Gastroesophageal sphincter (tissue), 4 donors: ENCODE measurements around the gene AMHR2. TPM values are rescaled to one million over a fixed set of nuclear protein-coding genes. Genes with fewer than 3 reads are reported as not detected.

Source experiments
- ATAC-seq: fragments of 150-250 bp; one replicate; pipeline ENCODE4 v1.9.1; 2016; ENCODE audit warnings: mild to moderate bottlenecking, moderate library complexity
- H3K27ac ChIP-seq, 4 donors: fragments of 200-600 bp; sonication (generic) in 3 of 4; 1 replicate in 3 of 4; 2 replicates in 1 of 4; pipeline ENCODE4 v1.5.1; 2016 to 2019
- H3K27me3 ChIP-seq: fragments of 200-600 bp; sonication (generic); one replicate; pipeline ENCODE4 v1.5.1; 2019
- H3K36me3 ChIP-seq, 2 donors: fragments of 200-600 bp; sonication (generic); one replicate each; pipeline ENCODE4 v1.5.1; 2019; ENCODE audit warnings: control low read depth in 1 of 2
- H3K4me1 ChIP-seq, 3 donors: fragments of 200-600 bp; sonication (generic); 1 replicate in 2 of 3; 2 replicates in 1 of 3; pipeline ENCODE4 v1.5.1; 2016 to 2019; ENCODE audit warnings: control low read depth in 2 of 3
- H3K4me3 ChIP-seq, 2 donors: fragments of 200-600 bp; sonication (generic); one replicate each; pipeline ENCODE4 v1.5.1; 2019; ENCODE audit warnings: mild to moderate bottlenecking in 1 of 2, moderate library complexity in 1 of 2
- H3K9me3 ChIP-seq, 3 donors: fragments of 200-600 bp; sonication (generic); one replicate each; pipeline ENCODE4 v1.5.1; 2017 to 2019; ENCODE audit warnings: control low read depth in 2 of 3
- EP300 ChIP-seq: sonication (generic); formaldehyde crosslinking; IDR thresholded peaks from one replicate; pipeline ENCODE4 v1.6.1; 2017; ENCODE audit warnings: antibody characterized with exemption, mild to moderate bottlenecking
- POLR2A ChIP-seq, 2 donors: fragments of 450-650 bp; IDR thresholded peaks; one replicate each; pipeline ENCODE4 v1.6.1; 2017; ENCODE audit warnings: antibody characterized with exemption in 2 of 2, mild to moderate bottlenecking in 2 of 2, moderate library complexity in 1 of 2
- POLR2AphosphoS5 ChIP-seq: sonication (generic); formaldehyde crosslinking; IDR thresholded peaks from one replicate; pipeline ENCODE4 v1.6.1; 2017; ENCODE audit warnings: antibody characterized with exemption
- WGBS, 2 donors: methylation state at CpG; one replicate each; pipeline ENCODE4 v1.1.5; 2018; ENCODE audit warnings: low coverage in 1 of 2; 5-methylcytosine and 5-hydroxymethylcytosine counted together
- total RNA-seq, 4 donors: library from RNA; depleted of rRNA; stranded (reverse); fragments of >200 nt; gene quantifications; one replicate each; pipeline ENCODE4 v1.1.0, GENCODE V29; 2016
- TF ChIP-seq, protein P1 (sequence below), 4 experiments: fragments of 200-600 bp in 2 of 4; fragments of 450-650 bp in 2 of 4; sonication (generic) in 1 of 4; IDR thresholded peaks; one replicate each; pipeline ENCODE4 v1.5.1; 2017 to 2019; ENCODE audit warnings: antibody characterized with exemption in 4 of 4, mild to moderate bottlenecking in 2 of 4, moderate library complexity in 2 of 4

Gene AMHR2
- total RNA-seq, 4 donors from 2014 or later = 0.13 TPM; not detected in 3

DNA sequence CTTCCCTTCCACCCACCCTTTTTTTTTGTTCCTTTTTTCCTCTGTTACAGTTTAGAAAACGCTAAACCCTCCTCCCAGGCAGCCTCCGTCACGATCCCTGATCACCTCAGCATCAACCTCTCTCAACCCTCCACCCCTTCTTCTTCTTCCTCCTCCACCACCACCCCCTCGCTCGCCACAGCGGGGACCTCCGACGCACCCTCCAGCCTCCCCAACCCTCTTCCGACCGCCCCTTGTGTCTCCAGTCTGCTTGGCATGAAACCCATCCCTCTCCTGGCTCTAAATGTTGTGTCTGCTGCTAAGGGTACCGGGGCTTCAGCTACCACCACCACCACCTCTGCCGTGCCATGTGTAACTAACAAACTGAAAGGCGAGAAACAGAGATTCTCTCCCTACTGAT, 51.2 kb downstream of the AMHR2 start:
- Histone ChIP-seq H3K27me3 (no peaks in the 10 kb centered on the region), H3K4me3 (no peak overlapping the region), H3K27ac (peak overlapping the region in 3 of 4 donors; percentile 36 to 64 (median 49)), H3K9me3 (no peaks in the 10 kb centered on the region), H3K4me1 (peaks cover 3 to 93% (median 9%) of the 10 kb centered on the region in 3 donors), H3K36me3 (peaks cover 0 to 100% of the 10 kb centered on the region in 2 donors)
- WGBS, 2 donors = 45 to 47% methylated on average over 10 to 13 of the region's 13 CpGs
- ATAC-seq = no peak
- no peak for TF ChIP-seq POLR2AphosphoS5
- TF ChIP-seq POLR2A (IDR thresholded peaks at IDR 0.05) = no peak
- TF ChIP-seq EP300 = no peak
- TF ChIP-seq, protein P1, sequence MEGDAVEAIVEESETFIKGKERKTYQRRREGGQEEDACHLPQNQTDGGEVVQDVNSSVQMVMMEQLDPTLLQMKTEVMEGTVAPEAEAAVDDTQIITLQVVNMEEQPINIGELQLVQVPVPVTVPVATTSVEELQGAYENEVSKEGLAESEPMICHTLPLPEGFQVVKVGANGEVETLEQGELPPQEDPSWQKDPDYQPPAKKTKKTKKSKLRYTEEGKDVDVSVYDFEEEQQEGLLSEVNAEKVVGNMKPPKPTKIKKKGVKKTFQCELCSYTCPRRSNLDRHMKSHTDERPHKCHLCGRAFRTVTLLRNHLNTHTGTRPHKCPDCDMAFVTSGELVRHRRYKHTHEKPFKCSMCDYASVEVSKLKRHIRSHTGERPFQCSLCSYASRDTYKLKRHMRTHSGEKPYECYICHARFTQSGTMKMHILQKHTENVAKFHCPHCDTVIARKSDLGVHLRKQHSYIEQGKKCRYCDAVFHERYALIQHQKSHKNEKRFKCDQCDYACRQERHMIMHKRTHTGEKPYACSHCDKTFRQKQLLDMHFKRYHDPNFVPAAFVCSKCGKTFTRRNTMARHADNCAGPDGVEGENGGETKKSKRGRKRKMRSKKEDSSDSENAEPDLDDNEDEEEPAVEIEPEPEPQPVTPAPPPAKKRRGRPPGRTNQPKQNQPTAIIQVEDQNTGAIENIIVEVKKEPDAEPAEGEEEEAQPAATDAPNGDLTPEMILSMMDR (IDR thresholded peaks at IDR 0.05) = no peak

DNA sequence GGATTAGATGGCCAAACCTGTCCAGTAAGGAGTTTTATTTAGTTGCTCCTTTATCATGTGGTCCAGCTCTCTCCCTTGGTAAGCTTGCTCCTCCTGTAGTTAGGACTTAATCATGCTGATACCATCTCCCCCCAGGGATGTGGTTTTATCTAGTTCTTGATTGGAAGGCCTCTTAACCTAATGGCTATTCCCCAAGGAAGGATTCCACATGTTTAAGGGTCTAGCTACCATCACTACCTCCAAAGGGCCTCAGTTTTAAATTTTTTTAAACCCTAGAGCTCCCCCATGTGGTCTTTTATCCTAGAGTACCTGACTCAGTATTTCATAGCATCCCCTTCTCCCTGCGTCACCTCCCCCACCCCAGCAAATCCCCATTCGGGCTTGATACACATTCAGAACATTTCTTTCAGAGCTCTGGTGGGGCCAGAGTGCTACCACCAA, 53.1 kb downstream of the AMHR2 start:
- Histone ChIP-seq H3K9me3 (no peaks in the 10 kb centered on the region), H3K27ac (peak overlapping the region in 3 of 4 donors; percentile 2 to 64 (median 9)), H3K4me1 (peaks cover 3 to 88% (median 9%) of the 10 kb centered on the region in 3 donors), H3K36me3 (peaks cover 0 to 100% of the 10 kb centered on the region in 2 donors), H3K27me3 (no peaks in the 10 kb centered on the region), H3K4me3 (no peak overlapping the region)
- no peak for ATAC-seq
- TF ChIP-seq POLR2AphosphoS5 (no peak), EP300 (no peak), POLR2A (IDR thresholded peaks at IDR 0.05) (no peak)
- TF ChIP-seq, protein P1 (IDR thresholded peaks at IDR 0.05) = peak in 3 of 4 experiments; percentile 14 to 22 (median 21)
- 49 to 70% methylated on average over 2 of the region's 2 CpGs for WGBS, 2 donors

DNA sequence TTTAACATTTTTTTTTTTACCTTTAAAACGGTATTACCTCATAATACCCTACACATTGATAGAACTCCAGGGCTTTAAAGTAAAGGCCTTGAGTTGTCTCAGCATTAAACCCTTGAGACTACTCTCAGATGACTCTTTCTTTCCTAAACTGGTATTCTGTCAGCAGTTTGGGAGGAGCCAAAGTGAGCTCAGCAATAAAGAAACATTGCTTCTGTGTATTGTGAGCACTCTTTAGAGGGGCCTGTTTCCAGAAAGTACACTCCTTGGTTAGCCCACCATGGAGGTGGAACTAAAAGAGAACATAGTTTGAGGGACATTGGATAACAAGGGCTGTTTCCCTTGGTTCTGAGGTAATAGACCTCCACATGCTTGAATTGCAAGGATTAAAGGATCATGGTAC, 55.2 kb downstream of the AMHR2 start:
- Histone ChIP-seq H3K36me3 (peaks cover 0 to 100% of the 10 kb centered on the region in 2 donors), H3K4me1 (peaks cover 2 to 76% (median 9%) of the 10 kb centered on the region in 3 donors), H3K4me3 (no peak overlapping the region), H3K27ac (peak overlapping the region in 3 of 4 donors; percentile 12 to 64 (median 30)), H3K27me3 (no peaks in the 10 kb centered on the region), H3K9me3 (no peaks in the 10 kb centered on the region)
- no peak for ATAC-seq
- WGBS, 2 donors = 29 to 40% methylated on average over 1 of the region's 1 CpG
- TF ChIP-seq, protein P1 (IDR thresholded peaks at IDR 0.05) = no peak
- TF ChIP-seq EP300 = no peak
- TF ChIP-seq POLR2A (IDR thresholded peaks at IDR 0.05) = no peak
- TF ChIP-seq POLR2AphosphoS5 = no peak

DNA sequence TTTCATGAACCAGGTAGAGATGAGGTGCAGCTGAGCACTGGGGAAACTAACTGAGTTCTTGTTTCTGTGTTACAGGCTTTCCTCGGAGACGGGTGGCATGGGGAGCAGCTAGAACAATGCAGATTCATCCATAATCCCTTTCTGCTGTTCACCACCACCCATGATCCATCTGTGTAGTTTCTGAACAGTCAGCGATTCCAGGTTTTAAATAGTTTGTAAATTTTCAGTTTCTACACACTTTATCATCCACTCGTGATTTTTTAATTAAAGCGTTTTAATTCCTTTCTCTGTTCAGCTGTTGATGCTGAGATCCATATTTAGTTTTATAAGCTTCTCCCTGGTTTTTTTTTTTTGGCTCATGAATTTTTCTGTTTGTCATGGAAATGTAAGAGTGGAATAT, 55.7 kb downstream of the AMHR2 start:
- 53 to 78% methylated on average over 4 to 5 of the region's 5 CpGs for WGBS, 2 donors
- Histone ChIP-seq H3K9me3 (no peaks in the 10 kb centered on the region), H3K27me3 (no peaks in the 10 kb centered on the region), H3K4me3 (no peak overlapping the region), H3K27ac (peak overlapping the region in 3 of 4 donors; percentile 12 to 64 (median 30)), H3K4me1 (peaks cover 0 to 71% (median 7%) of the 10 kb centered on the region in 3 donors), H3K36me3 (peaks cover 0 to 100% of the 10 kb centered on the region in 2 donors)
- TF ChIP-seq POLR2A (IDR thresholded peaks at IDR 0.05) (no peak), POLR2AphosphoS5 (no peak), EP300 (no peak)
- TF ChIP-seq, protein P1 (IDR thresholded peaks at IDR 0.05) = no peak
- no peak for ATAC-seq
